Liver (tissue), 9 donors: ENCODE data around the gene RIPK1. TPM values are rescaled to one million over a fixed set of nuclear protein-coding genes. Genes with fewer than 3 reads are reported as not detected.

ENCODE experiments used
- DNase-seq: peaks from one replicate; pipeline ENCODE4 v3.0.0-alpha.2; 2017; ENCODE audit warnings: low spot score
- H3K27ac ChIP-seq, 2 donors: one replicate each; pipeline ENCODE4 v1.7.0; 2013; ENCODE audit warnings: inconsistent platforms in 2 of 2, low read length in 2 of 2, control low read depth in 1 of 2, low read depth in 1 of 2, mild to moderate bottlenecking in 1 of 2
- H3K27me3 ChIP-seq, 4 donors: one replicate each; pipeline versions ENCODE4 v1.6.1 to v1.7.0; 2013; ENCODE audit warnings: low read length in 3 of 4, inconsistent platforms in 1 of 4, mild to moderate bottlenecking in 1 of 4, moderate library complexity in 1 of 4; ENCODE audit not compliant: control insufficient read depth in 4 of 4, insufficient read depth in 4 of 4
- H3K36me3 ChIP-seq, 4 donors: one replicate each; pipeline versions ENCODE4 v1.6.1 to v1.7.0; 2013; ENCODE audit warnings: low read length in 3 of 4, mild to moderate bottlenecking in 3 of 4, low read depth in 1 of 4, moderate library complexity in 1 of 4; ENCODE audit not compliant: control insufficient read depth in 4 of 4, insufficient read depth in 3 of 4
- H3K4me1 ChIP-seq, 4 donors: one replicate each; pipeline versions ENCODE4 v1.6.1 to v1.7.0; 2013; ENCODE audit warnings: low read length in 3 of 4, mild to moderate bottlenecking in 3 of 4, moderate library complexity in 1 of 4; ENCODE audit not compliant: control insufficient read depth in 4 of 4, insufficient read depth in 4 of 4
- H3K4me3 ChIP-seq, 3 donors: one replicate each; pipeline versions ENCODE4 v1.6.1 to v1.7.0; 2013; ENCODE audit warnings: low read length in 3 of 3, control low read depth in 1 of 3, low read depth in 1 of 3, mild to moderate bottlenecking in 1 of 3
- H3K9ac ChIP-seq, 2 donors: one replicate each; pipeline ENCODE4 v1.7.0; 2013; ENCODE audit warnings: low read length in 2 of 2, mild to moderate bottlenecking in 2 of 2, moderate library complexity in 2 of 2, control low read depth in 1 of 2, low read depth in 1 of 2
- H3K9me3 ChIP-seq, 4 donors: one replicate each; pipeline versions ENCODE4 v1.6.1 to v1.7.0; 2013; ENCODE audit warnings: low read length in 3 of 4; ENCODE audit not compliant: control insufficient read depth in 4 of 4
- EGR1 ChIP-seq, 2 donors: IDR thresholded peaks; 2 replicates each; pipeline ENCODE4 v1.6.1; 2016 to 2018; ENCODE audit warnings: antibody characterized with exemption in 2 of 2, low read depth in 2 of 2
- FOXA1 ChIP-seq: IDR thresholded peaks from 2 replicates; pipeline ENCODE4 v1.6.1; 2016; ENCODE audit warnings: antibody characterized with exemption
- FOXA2 ChIP-seq: IDR thresholded peaks from 2 replicates; pipeline ENCODE4 v1.6.1; 2016; ENCODE audit warnings: antibody characterized with exemption
- HNF4A ChIP-seq, 2 donors: conservative IDR thresholded peaks; 2 replicates each; pipeline ENCODE4 v1.6.1; 2016; ENCODE audit warnings: antibody characterized with exemption in 2 of 2, mild to moderate bottlenecking in 2 of 2
- HNF4G ChIP-seq: IDR thresholded peaks from 2 replicates; pipeline ENCODE4 v1.6.1; 2016; ENCODE audit warnings: antibody characterized with exemption
- JUND ChIP-seq, 2 donors: IDR thresholded peaks; 2 replicates each; pipeline ENCODE4 v1.6.1; 2016; ENCODE audit warnings: antibody characterized with exemption in 2 of 2
- NR2F2 ChIP-seq: IDR thresholded peaks from 2 replicates; pipeline ENCODE4 v1.6.1; 2016; ENCODE audit warnings: antibody characterized with exemption
- RXRA ChIP-seq, 2 donors: IDR thresholded peaks; 2 replicates each; pipeline ENCODE4 v1.6.1; 2017 to 2018; ENCODE audit warnings: antibody characterized with exemption in 2 of 2, mild to moderate bottlenecking in 1 of 2
- SP1 ChIP-seq: IDR thresholded peaks from 2 replicates; pipeline ENCODE4 v1.6.1; 2018; ENCODE audit warnings: antibody characterized with exemption, mild to moderate bottlenecking
- TAF1 ChIP-seq: conservative IDR thresholded peaks from 2 replicates; pipeline ENCODE4 v1.6.1; 2016; ENCODE audit warnings: antibody characterized with exemption, mild to moderate bottlenecking
- YY1 ChIP-seq: IDR thresholded peaks from 2 replicates; pipeline ENCODE4 v1.6.1; 2016; ENCODE audit warnings: antibody characterized with exemption, mild to moderate bottlenecking
- WGBS: extraction: QIAGEN DNeasy Blood & Tissue Kit; methylation state at CpG from one replicate; pipeline ENCODE4 v1.1.7; 2013; 5-methylcytosine and 5-hydroxymethylcytosine counted together
- polyA plus RNA-seq, 2 donors: library from polyadenylated mRNA; stranded (reverse) in 1 of 2; unstranded in 1 of 2; fragments of 200-250 nt in 1 of 2; fragments of >200 nt in 1 of 2; fragmentation: Nextera tagmentation in 1 of 2; extraction: Ambion mirVana in 1 of 2; gene quantifications; one replicate each; pipeline versions ENCODE4 v1.2.1 to v1.2.3, GENCODE V29; 2013 to 2015
- total RNA-seq, 2 donors: library from RNA; depleted of rRNA; stranded (reverse); fragments of >200 nt; gene quantifications; one replicate each; pipeline ENCODE4 v1.2.3, GENCODE V29; 2014
- TF ChIP-seq, protein P1 (sequence below): IDR thresholded peaks from 2 replicates; pipeline ENCODE4 v1.6.1; 2016; ENCODE audit warnings: antibody characterized with exemption, mild to moderate bottlenecking
- TF ChIP-seq, protein P2 (sequence below): IDR thresholded peaks from 2 replicates; pipeline ENCODE4 v1.6.1; 2016; ENCODE audit warnings: antibody characterized with exemption
- TF ChIP-seq, protein P3 (sequence below): IDR thresholded peaks from 2 replicates; pipeline ENCODE4 v1.6.1; 2016; ENCODE audit warnings: antibody characterized with exemption
- TF ChIP-seq, protein P4 (sequence below): IDR thresholded peaks from 2 replicates; pipeline ENCODE4 v1.6.1; 2016; ENCODE audit warnings: antibody characterized with exemption
- donor health status: healthy.
- donor health status: healthy.
- donor health status: healthy.
- donor health status: healthy.
- donor health status: healthy.

RIPK1 gene
- total and polyA plus RNA-seq, 4 donors, result 6.7 to 27.2 (median 13.3) TPM

DNA sequence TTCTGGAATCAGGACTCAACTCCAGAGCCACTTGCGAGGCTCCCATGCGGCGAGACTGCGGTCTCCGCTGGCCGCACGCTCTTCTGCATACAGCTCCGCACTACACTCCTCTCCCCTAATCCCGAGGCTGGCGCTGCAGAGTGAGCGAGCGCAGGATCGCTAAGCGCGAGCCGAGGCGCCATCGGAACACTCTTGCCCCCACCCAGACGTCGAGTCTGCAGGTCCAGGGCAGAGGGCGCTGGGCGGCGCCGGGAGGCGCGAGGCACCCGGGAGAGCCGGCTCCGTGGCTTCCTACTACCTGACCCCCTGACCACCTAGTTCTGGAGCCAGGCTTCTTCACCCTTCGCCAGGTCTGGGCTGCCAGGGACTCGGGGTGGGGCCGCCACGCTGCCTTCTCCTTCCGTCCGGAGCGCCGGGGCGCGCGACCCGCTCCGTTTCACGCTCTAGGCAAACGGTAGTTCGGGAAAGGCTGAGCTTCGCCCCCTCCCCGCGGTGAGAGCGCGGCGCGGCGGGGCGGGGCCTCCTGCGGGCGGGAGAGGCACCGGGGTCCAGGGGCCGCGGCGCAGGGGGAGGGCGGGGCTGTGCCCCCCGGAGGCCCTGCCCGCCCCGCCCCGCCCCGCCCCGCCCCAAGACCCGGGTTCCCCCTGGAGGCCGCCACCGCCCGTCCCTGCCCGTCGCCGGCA, 94.4 kb downstream of the RIPK1 start (continued):
- TF ChIP-seq, protein P1, sequence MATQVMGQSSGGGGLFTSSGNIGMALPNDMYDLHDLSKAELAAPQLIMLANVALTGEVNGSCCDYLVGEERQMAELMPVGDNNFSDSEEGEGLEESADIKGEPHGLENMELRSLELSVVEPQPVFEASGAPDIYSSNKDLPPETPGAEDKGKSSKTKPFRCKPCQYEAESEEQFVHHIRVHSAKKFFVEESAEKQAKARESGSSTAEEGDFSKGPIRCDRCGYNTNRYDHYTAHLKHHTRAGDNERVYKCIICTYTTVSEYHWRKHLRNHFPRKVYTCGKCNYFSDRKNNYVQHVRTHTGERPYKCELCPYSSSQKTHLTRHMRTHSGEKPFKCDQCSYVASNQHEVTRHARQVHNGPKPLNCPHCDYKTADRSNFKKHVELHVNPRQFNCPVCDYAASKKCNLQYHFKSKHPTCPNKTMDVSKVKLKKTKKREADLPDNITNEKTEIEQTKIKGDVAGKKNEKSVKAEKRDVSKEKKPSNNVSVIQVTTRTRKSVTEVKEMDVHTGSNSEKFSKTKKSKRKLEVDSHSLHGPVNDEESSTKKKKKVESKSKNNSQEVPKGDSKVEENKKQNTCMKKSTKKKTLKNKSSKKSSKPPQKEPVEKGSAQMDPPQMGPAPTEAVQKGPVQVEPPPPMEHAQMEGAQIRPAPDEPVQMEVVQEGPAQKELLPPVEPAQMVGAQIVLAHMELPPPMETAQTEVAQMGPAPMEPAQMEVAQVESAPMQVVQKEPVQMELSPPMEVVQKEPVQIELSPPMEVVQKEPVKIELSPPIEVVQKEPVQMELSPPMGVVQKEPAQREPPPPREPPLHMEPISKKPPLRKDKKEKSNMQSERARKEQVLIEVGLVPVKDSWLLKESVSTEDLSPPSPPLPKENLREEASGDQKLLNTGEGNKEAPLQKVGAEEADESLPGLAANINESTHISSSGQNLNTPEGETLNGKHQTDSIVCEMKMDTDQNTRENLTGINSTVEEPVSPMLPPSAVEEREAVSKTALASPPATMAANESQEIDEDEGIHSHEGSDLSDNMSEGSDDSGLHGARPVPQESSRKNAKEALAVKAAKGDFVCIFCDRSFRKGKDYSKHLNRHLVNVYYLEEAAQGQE, result peak; percentile 57
- TF ChIP-seq TAF1 (no peak), YY1 (peak; percentile 66)
- TF ChIP-seq, protein P2, sequence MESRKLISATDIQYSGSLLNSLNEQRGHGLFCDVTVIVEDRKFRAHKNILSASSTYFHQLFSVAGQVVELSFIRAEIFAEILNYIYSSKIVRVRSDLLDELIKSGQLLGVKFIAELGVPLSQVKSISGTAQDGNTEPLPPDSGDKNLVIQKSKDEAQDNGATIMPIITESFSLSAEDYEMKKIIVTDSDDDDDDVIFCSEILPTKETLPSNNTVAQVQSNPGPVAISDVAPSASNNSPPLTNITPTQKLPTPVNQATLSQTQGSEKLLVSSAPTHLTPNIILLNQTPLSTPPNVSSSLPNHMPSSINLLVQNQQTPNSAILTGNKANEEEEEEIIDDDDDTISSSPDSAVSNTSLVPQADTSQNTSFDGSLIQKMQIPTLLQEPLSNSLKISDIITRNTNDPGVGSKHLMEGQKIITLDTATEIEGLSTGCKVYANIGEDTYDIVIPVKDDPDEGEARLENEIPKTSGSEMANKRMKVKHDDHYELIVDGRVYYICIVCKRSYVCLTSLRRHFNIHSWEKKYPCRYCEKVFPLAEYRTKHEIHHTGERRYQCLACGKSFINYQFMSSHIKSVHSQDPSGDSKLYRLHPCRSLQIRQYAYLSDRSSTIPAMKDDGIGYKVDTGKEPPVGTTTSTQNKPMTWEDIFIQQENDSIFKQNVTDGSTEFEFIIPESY, result no peak

DNA sequence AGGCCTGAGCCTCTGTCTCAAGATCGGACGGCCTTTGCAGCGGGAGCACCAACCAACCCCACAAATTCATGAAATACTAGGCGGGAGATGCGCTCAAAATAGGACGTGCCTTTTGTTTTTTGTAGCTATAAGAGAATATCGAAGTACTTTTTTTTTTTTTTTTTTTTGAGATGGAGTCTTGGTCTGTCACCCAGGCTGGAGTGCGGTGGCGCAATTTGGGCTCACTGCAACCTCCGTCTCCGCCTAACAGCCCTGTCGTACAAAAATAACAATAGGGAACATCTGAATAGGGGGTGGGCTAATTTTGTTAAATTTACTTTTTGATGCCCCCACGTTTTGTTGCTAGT, 94.9 kb downstream of the RIPK1 start:
- 19% methylated on average over 13 of the region's 13 CpGs for WGBS
- Histone ChIP-seq H3K27ac (no peak overlapping the region), H3K4me1 (peaks cover 0 to 11% (median 4%) of the 10 kb centered on the region in 4 donors), H3K4me3 (peak overlapping the region in 2 of 3 donors; percentile 46 to 85), H3K36me3 (no peaks in the 10 kb centered on the region), H3K9ac (peak overlapping the region in 1 of 2 donors; percentile 44), H3K9me3 (no peaks in the 10 kb centered on the region), H3K27me3 (no peaks in the 10 kb centered on the region)
- TF ChIP-seq RXRA (IDR thresholded peaks at IDR 0.05), result no peak
- TF ChIP-seq, protein P3, sequence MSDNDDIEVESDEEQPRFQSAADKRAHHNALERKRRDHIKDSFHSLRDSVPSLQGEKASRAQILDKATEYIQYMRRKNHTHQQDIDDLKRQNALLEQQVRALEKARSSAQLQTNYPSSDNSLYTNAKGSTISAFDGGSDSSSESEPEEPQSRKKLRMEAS, result no peak
- no peak for TF ChIP-seq NR2F2
- TF ChIP-seq, protein P4, sequence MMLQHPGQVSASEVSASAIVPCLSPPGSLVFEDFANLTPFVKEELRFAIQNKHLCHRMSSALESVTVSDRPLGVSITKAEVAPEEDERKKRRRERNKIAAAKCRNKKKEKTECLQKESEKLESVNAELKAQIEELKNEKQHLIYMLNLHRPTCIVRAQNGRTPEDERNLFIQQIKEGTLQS, result no peak
- no peak for TF ChIP-seq HNF4A (conservative IDR thresholded peaks at IDR 0.05)
- TF ChIP-seq EGR1 (IDR thresholded peaks at IDR 0.05; ENCODE audit: low read depth in 2 of 2), result no peak
- TF ChIP-seq FOXA1, result no peak
- TF ChIP-seq, protein P2, result no peak
- no peak for TF ChIP-seq FOXA2
- no peak for TF ChIP-seq SP1
- no peak for TF ChIP-seq HNF4G
- no peak for TF ChIP-seq JUND (IDR thresholded peaks at IDR 0.05)
- DNase-seq, result no peak
